ENCODE data around the gene COL2A1. TPM values are rescaled to one million over a fixed set of nuclear protein-coding genes. Genes with fewer than 3 reads are reported as not detected.

The COL2A1 gene
- not detected in 2 replicates for total RNA-seq

DNA sequence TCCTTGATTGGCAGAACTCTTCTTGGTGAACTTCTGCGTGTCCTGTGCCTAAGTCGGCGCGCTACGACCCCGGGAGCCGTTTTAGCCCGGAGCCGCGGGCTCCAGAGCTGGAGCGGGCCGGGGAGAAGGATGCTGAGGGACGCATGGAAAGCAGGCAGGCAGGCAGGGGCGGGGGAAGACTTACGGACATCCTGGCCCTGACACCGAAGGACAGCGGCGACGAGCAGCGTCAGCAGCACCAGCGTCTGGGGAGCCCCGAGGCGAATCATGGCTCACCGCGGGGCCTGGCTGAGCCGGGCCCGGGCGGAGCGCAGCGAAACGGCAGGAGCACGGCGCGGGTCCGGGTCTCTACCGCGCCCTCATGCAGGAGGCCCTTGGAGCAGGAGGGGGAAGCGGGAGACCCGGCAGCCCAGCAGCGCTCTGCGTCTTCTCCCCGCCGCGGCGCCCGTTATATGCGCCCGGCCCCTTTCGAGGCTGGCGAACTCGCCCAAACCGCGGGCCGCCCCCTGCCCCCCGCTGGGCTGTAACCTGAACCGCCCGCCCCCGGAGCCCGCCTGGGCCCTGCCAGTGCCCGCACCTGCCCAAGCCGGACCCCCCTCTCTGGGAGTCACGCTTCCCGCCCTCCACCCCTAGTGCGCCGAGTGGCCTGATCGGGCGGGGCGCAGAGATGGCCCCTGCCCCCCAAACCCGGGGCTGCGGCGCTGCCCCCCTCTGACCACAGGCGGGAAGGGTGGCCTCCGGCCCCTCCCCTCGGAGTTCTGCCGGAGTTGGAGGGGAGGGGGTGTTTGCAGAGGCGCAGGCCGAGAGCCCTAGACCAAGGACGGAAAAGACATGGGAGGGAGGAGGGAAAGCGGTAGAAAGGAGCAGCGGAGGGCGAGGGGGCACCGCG is at the start of gene COL2A1:
Gene COL2A1, minus strand, starts transcription at position 424 of the 889 bp plus-strand sequence. Its CDS starts 155 bp downstream, at position 269.

DNA sequence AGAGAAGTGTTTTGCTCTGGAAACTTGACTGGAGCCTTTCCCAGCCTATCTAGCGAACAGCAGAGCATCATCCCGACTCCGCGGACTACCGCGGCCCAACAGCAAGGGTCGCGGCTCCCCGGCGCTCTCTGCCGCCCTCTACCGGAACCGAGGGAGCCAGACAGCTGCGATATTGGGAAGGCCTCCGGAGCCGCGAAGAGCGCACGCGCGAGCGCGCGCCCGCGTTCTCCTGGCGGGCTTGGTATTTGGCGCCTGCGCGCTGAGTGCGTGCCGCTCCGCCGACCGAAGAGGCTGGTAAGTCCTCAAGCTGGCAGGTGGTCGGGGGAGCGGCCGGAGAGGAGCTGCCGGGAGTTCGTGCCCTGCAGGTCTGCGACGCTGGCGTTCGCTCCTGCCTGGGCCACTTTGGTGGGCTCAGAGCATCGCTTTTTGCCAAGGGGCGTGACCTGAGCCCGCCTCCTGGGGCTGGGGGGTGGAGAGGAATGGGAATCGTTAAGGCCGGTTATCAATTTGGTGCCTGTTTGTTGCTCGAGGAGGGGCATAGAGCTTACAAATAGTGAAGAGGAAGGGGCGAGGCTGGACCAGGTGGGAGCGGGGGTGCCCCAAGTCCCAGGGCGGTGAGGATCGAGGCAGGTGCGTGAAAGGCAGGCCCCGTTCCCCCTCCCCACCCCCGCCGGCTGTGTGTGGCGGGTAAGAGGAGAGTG is 40.8 kb downstream of the COL2A1 start, which contains the start of gene TMEM106C:
Gene TMEM106C, plus strand, starts transcription at position 257 of the 701 bp plus-strand sequence. CDS start 641 bp downstream, outside the sequence.

Other genes with a start within 250 kb of the COL2A1 start
- 1.00 and 2.1 TPM in 2 replicates for gene RAPGEF3, start 245.6 kb downstream of the COL2A1 start, total RNA-seq
- 11.1 and 18.4 TPM in 2 replicates for gene SLC48A1, start 231.2 kb downstream of the COL2A1 start, total RNA-seq
- gene HDAC7, start 184.6 kb downstream of the COL2A1 start, total RNA-seq: 19.6 and 26.7 TPM in 2 replicates
- gene VDR, start 99.5 kb downstream of the COL2A1 start, total RNA-seq: 7.8 and 8.1 TPM in 2 replicates
- gene TMEM106C, start 40.9 kb downstream of the COL2A1 start, total RNA-seq: 49.5 and 71.4 TPM in 2 replicates
- 11.3 and 11.8 TPM in 2 replicates for gene SENP1, start 101.6 kb upstream of the COL2A1 start, total RNA-seq
- 72.8 and 89.0 TPM in 2 replicates for gene PFKM, start 114.9 kb upstream of the COL2A1 start, total RNA-seq
- 14.1 and 14.3 TPM in 2 replicates for gene ASB8, start 153.0 kb upstream of the COL2A1 start, total RNA-seq
- gene CCDC184, start 179.2 kb upstream of the COL2A1 start, total RNA-seq: 0.43 and 0.83 TPM in 2 replicates
- gene OR10AD1, start 198.8 kb upstream of the COL2A1 start, total RNA-seq: not detected in 2 replicates

Data from smooth muscle cell of bladder (primary cell).